HL-60 (cell line): ENCODE results near the gene CPAMD8.

Experiments used
- DNase-seq, 2 experiments: peaks; one replicate each; pipeline ENCODE4 v3.0.0-alpha.2; 2010 to 2020; ENCODE audit warnings: low read depth in 1 of 2, low spot score in 1 of 2
- H3K27ac ChIP-seq: fragments of 250-450 bp; sonication (Bioruptor Pico); replicated peaks from 2 replicates; pipeline ENCODE4 v1.5.1; 2020; ENCODE audit warnings: mild to moderate bottlenecking, moderate library complexity
- H3K27me3 ChIP-seq: fragments of 250-450 bp; sonication (Bioruptor Pico); 2 replicates; pipeline ENCODE4 v1.5.1; 2021; ENCODE audit warnings: mild to moderate bottlenecking, moderate library complexity; ENCODE audit not compliant: insufficient read depth, poor library complexity, severe bottlenecking
- H3K4me3 ChIP-seq: replicated peaks from 2 replicates; pipeline ENCODE4 v1.5.1; 2011; ENCODE audit warnings: mild to moderate bottlenecking, control low read depth, low read length; ENCODE audit not compliant: insufficient read depth
- CTCF ChIP-seq: IDR thresholded peaks from one replicate; pipeline ENCODE4 v1.5.1; 2011; ENCODE audit warnings: low read length, control low read depth, inconsistent platforms; ENCODE audit not compliant: insufficient read depth
- GABPA ChIP-seq: IDR thresholded peaks from 2 replicates; pipeline ENCODE4 v1.6.1; 2012; ENCODE audit warnings: low read depth
- POLR2AphosphoS5 ChIP-seq: IDR thresholded peaks from 2 replicates; pipeline ENCODE4 v1.6.1; 2012; ENCODE audit warnings: low read depth
- REST ChIP-seq: IDR thresholded peaks from 2 replicates; pipeline ENCODE4 v1.6.1; 2012; ENCODE audit warnings: low read depth; ENCODE audit not compliant: insufficient replicate concordance
- SPI1 ChIP-seq: IDR thresholded peaks from 2 replicates; pipeline ENCODE4 v1.6.1; 2012; ENCODE audit warnings: low read depth, mild to moderate bottlenecking, borderline replicate concordance

Gene CPAMD8

GRCh38 chr19:17070421-17070820, 43.8 kb upstream of the CPAMD8 start:
- no peak for TF ChIP-seq REST
- no peak for TF ChIP-seq CTCF
- TF ChIP-seq POLR2AphosphoS5: no peak
- no peak for TF ChIP-seq SPI1
- TF ChIP-seq GABPA: no peak
- no peak overlapping the region for H3K4me3 ChIP-seq
- H3K27ac ChIP-seq: no peak overlapping the region
- H3K27me3 ChIP-seq: no peaks in the 10 kb centered on the region
- peak in 1 of 2 experiments; percentile 55 for DNase-seq

- Histone ChIP-seq H3K4me3 (no peak overlapping the region), H3K27ac (no peak overlapping the region), H3K27me3 (no peaks in the 10 kb centered on the region)
- DNase-seq: no peak
- TF ChIP-seq POLR2AphosphoS5 (no peak), REST (no peak), CTCF (no peak), GABPA (no peak), SPI1 (no peak)
These were observed 42.6 kb upstream of the CPAMD8 start for GRCh38 chr19:17069193-17069592.

- TF ChIP-seq CTCF (no peak), REST (no peak), POLR2AphosphoS5 (no peak), GABPA (no peak), SPI1 (no peak)
- DNase-seq: no peak
- Histone ChIP-seq H3K27ac (no peak overlapping the region), H3K4me3 (no peak overlapping the region), H3K27me3 (no peaks in the 10 kb centered on the region)
These were observed 36.8 kb upstream of the CPAMD8 start for GRCh38 chr19:17063428-17063827.
